ENCODE data around the gene NOL7. TPM values are rescaled to one million over a fixed set of nuclear protein-coding genes. Genes with fewer than 3 reads are reported as not detected.

NOL7 gene
- total and polyA plus RNA-seq, 9 of the 15 experiments (the other 6 are each of a cell fraction or from before 2014, with no cell fraction given) = 19.4 to 235 (median 157) TPM

DNA sequence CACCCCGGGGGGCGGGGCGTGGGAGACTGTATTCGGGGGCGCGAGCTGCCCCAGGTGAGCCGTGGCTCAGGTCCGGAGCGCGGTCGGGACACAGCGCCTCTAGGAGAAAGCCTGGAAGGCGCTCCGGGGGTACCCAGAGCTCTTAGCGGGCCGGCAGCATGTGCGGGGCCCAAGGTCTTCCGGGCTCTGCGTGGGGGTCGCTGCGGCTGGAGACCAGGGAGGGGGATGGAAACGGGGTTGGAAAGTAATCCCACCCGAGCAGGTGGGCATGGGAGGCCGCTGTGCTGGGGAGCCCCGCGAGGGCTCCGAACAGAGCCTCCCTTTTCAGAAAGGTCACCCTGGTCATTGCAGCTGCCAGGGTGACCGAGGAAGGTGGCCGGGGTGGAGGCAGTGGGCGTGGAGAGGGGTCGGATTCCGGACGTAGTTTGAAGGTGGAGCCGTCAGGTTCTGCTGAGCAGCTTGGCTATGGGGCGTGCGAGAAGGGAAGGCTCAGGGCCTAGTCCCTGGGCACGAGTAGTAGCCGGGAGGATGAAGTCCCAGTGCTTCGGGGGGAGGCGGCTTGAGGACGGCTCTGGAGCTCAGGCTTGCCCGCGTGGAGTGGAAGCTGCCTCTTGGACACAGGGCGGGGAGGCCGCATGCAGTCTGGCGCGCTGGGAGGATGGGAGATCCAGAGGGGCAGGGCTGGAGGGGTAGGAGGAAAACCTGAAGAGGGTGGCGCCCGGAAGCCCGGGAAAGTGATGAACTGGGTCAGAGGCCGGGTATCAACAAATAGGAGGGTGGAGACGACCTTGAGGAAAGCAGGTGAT is 40.4 kb upstream of the NOL7 start, which contains the start of gene SIRT5 (continued):
- peak; percentile 66; the same call in 1 of the 2 replicates for TF ChIP-seq POLR2AphosphoS5 (IDR thresholded peaks at IDR 0.05; ENCODE audit: control insufficient read depth, insufficient read depth, low read depth, low read length)
- TF ChIP-seq MTA3 (IDR thresholded peaks at IDR 0.05; ENCODE audit: borderline replicate concordance) = peak; percentile 84
- peak in 1 of 2 experiments; percentile 74; a peak in 1 of 4 replicates for TF ChIP-seq TEAD1 (CRISPR knock-in tag; IDR thresholded peaks at IDR 0.05)
- no peak for TF ChIP-seq PHTF2 (CRISPR knock-in tag; IDR thresholded peaks at IDR 0.05)
- no peak for TF ChIP-seq NRF1 (conservative IDR thresholded peaks at IDR 0.05 in 1 of 2, IDR thresholded peaks at IDR 0.05 in 1 of 2)
- no peak for TF ChIP-seq ZNF12 (CRISPR knock-in tag; IDR thresholded peaks at IDR 0.05)
- TF ChIP-seq HEY1 (CRISPR knock-in tag; IDR thresholded peaks at IDR 0.05; ENCODE audit: borderline replicate concordance) = no peak
- TF ChIP-seq ZNF644 (tag; IDR thresholded peaks at IDR 0.05; ENCODE audit: low read depth) = no peak; the same call in 1 of the 2 replicates
- no peak for TF ChIP-seq ZNF584 (CRISPR knock-in tag; IDR thresholded peaks at IDR 0.05; ENCODE audit: low read depth)
- peak; percentile 64 for TF ChIP-seq CXXC5 (CRISPR knock-in tag; IDR thresholded peaks at IDR 0.05)
- 0 out of 2 replicates have a peak, but pooled peaks have one; percentile 10 for TF ChIP-seq TCF7 (IDR thresholded peaks at IDR 0.05; ENCODE audit: borderline replicate concordance)
- TF ChIP-seq IFI16 (CRISPR knock-in tag; IDR thresholded peaks at IDR 0.05) = no peak
- TF ChIP-seq PCBP1 (IDR thresholded peaks at IDR 0.05; ENCODE audit: low read depth, low read length, poor library complexity, severe bottlenecking) = no peak
- TF ChIP-seq, protein P1, sequence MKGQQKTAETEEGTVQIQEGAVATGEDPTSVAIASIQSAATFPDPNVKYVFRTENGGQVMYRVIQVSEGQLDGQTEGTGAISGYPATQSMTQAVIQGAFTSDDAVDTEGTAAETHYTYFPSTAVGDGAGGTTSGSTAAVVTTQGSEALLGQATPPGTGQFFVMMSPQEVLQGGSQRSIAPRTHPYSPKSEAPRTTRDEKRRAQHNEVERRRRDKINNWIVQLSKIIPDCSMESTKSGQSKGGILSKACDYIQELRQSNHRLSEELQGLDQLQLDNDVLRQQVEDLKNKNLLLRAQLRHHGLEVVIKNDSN (CRISPR knock-in tag; IDR thresholded peaks at IDR 0.05) = no peak
- no peak for TF ChIP-seq HNRNPUL1 (IDR thresholded peaks at IDR 0.05; ENCODE audit: low read length)
- TF ChIP-seq HIVEP1 (CRISPR knock-in tag; IDR thresholded peaks at IDR 0.05) = no peak
- TF ChIP-seq, protein P2, sequence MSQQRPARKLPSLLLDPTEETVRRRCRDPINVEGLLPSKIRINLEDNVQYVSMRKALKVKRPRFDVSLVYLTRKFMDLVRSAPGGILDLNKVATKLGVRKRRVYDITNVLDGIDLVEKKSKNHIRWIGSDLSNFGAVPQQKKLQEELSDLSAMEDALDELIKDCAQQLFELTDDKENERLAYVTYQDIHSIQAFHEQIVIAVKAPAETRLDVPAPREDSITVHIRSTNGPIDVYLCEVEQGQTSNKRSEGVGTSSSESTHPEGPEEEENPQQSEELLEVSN (IDR thresholded peaks at IDR 0.05; ENCODE audit: borderline replicate concordance in 1 of 2, extremely low read depth in 1 of 2, insufficient read depth in 1 of 2, insufficient read length in 1 of 2, low read depth in 1 of 2, low read length in 1 of 2, poor library complexity in 1 of 2, severe bottlenecking in 1 of 2) = peak; percentile 69 to 78
- TF ChIP-seq, protein P3, sequence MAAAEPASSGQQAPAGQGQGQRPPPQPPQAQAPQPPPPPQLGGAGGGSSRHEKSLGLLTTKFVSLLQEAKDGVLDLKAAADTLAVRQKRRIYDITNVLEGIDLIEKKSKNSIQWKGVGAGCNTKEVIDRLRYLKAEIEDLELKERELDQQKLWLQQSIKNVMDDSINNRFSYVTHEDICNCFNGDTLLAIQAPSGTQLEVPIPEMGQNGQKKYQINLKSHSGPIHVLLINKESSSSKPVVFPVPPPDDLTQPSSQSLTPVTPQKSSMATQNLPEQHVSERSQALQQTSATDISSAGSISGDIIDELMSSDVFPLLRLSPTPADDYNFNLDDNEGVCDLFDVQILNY (CRISPR knock-in tag; IDR thresholded peaks at IDR 0.05) = peak; percentile 69
- TF ChIP-seq ZNF23 (CRISPR knock-in tag; IDR thresholded peaks at IDR 0.05) = no peak
- TF ChIP-seq CHCHD3 (CRISPR knock-in tag; IDR thresholded peaks at IDR 0.05) = no peak
- TF ChIP-seq RFX7 (CRISPR knock-in tag; IDR thresholded peaks at IDR 0.05) = no peak
- no peak for TF ChIP-seq ZNF445 (CRISPR knock-in tag; IDR thresholded peaks at IDR 0.05; ENCODE audit: low read depth)
- TF ChIP-seq ZNF695 (CRISPR knock-in tag; IDR thresholded peaks at IDR 0.05) = 0 out of 2 replicates have a peak, but pooled peaks have one; percentile 53
- TF ChIP-seq SRSF7 (optimal IDR thresholded peaks at IDR 0.05; ENCODE audit: low read depth, low read length) = no peak
- TF ChIP-seq SRF (CRISPR knock-in tag; IDR thresholded peaks at IDR 0.05) = no peak; a peak in 1 of 4 replicates
- peak; percentile 70 for TF ChIP-seq KDM5B (IDR thresholded peaks at IDR 0.05; ENCODE audit: insufficient replicate concordance, low read depth, low read length)
